Uterus (tissue), 2 donors: ENCODE results near the gene SCN5A.

Experiments
- POLR2A ChIP-seq, 2 donors: fragments of 450-650 bp; IDR thresholded peaks; one replicate each; pipeline ENCODE4 v1.6.1; 2016; ENCODE audit warnings: antibody characterized with exemption in 2 of 2, mild to moderate bottlenecking in 1 of 2, moderate library complexity in 1 of 2
- TF ChIP-seq, protein P1 (sequence below), 4 experiments: fragments of 200-600 bp in 2 of 4; fragments of 450-650 bp in 2 of 4; sonication (generic) in 2 of 4; IDR thresholded peaks; one replicate each; pipeline ENCODE4 v1.5.1; 2016 to 2019; ENCODE audit warnings: antibody characterized with exemption in 4 of 4, mild to moderate bottlenecking in 2 of 4, moderate library complexity in 1 of 4

DNA sequence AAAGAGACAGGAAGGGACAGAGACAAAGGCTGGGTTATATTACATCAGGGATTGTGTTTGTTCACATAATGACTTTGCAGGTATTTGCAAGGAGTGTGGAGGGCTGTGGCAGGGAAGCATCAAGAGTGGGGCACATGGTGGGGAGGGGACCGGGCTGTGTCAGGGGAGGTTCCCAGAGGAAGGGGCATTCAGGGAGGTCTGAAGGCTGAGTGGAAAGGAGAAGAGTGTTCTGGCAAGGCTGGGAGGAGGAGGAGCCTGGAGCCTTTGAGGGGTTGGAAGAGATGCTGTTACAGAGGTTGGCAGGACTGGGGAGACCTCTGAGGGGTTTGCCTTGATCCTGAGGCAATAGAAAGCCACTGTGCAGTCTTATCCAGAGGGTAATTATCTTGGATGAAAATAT is 103.9 kb downstream of the SCN5A start:
- TF ChIP-seq POLR2A (IDR thresholded peaks at IDR 0.05), result no peak
- TF ChIP-seq, protein P1, sequence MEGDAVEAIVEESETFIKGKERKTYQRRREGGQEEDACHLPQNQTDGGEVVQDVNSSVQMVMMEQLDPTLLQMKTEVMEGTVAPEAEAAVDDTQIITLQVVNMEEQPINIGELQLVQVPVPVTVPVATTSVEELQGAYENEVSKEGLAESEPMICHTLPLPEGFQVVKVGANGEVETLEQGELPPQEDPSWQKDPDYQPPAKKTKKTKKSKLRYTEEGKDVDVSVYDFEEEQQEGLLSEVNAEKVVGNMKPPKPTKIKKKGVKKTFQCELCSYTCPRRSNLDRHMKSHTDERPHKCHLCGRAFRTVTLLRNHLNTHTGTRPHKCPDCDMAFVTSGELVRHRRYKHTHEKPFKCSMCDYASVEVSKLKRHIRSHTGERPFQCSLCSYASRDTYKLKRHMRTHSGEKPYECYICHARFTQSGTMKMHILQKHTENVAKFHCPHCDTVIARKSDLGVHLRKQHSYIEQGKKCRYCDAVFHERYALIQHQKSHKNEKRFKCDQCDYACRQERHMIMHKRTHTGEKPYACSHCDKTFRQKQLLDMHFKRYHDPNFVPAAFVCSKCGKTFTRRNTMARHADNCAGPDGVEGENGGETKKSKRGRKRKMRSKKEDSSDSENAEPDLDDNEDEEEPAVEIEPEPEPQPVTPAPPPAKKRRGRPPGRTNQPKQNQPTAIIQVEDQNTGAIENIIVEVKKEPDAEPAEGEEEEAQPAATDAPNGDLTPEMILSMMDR (IDR thresholded peaks at IDR 0.05), result no peak
